Putamen (tissue), 1 donor: Measurements from ENCODE around the gene RHBDL1.

Source experiments
- DNase-seq: peaks from one replicate; pipeline ENCODE4 v3.0.0-alpha.2; 2016; ENCODE audit warnings: low spot score

Gene RHBDL1

GRCh38 chr16:674968-675883, at the start of gene RHBDL1:
Gene RHBDL1 (plus strand): TSS chr16:675671. CDS start chr16:675791, 120 bp downstream.
- DNase-seq = no peak

GRCh38 chr16:625977-626765, 49.3 kb upstream of the RHBDL1 start:
- no peak for DNase-seq

GRCh38 chr16:626787-627453, 48.6 kb upstream of the RHBDL1 start:
- no peak for DNase-seq

GRCh38 chr16:627454-628239, 47.8 kb upstream of the RHBDL1 start:
- DNase-seq = no peak

GRCh38 chr16:628321-629061, 47.0 kb upstream of the RHBDL1 start:
- DNase-seq = no peak

GRCh38 chr16:629185-629832, 46.2 kb upstream of the RHBDL1 start:
- DNase-seq = no peak

- DNase-seq = no peak
These were observed 45.6 kb upstream of the RHBDL1 start for GRCh38 chr16:629833-630248.

- no peak for DNase-seq
These were observed 45.1 kb upstream of the RHBDL1 start for GRCh38 chr16:630249-630814.

GRCh38 chr16:630815-631405, 44.6 kb upstream of the RHBDL1 start, which contains the start of gene WFIKKN1:
Gene WFIKKN1 (plus strand): TSS chr16:630985. CDS start chr16:631254, 269 bp downstream.
- no peak for DNase-seq

- no peak for DNase-seq
These were observed 43.6 kb upstream of the RHBDL1 start for GRCh38 chr16:631808-632358.

GRCh38 chr16:632486-633335, 42.8 kb upstream of the RHBDL1 start:
- no peak for DNase-seq

- no peak for DNase-seq
These were observed 42.0 kb upstream of the RHBDL1 start for GRCh38 chr16:633336-634050.

- no peak for DNase-seq
These were observed 41.3 kb upstream of the RHBDL1 start for GRCh38 chr16:634051-634670.

- no peak for DNase-seq
These were observed 40.5 kb upstream of the RHBDL1 start for GRCh38 chr16:634996-635395.

GRCh38 chr16:635573-636205, 39.8 kb upstream of the RHBDL1 start:
- DNase-seq = no peak

GRCh38 chr16:636206-637080, 39.0 kb upstream of the RHBDL1 start, which contains the start of gene METTL26:
Gene METTL26 (minus strand): TSS chr16:636305. CDS start chr16:636290, 15 bp downstream.
- DNase-seq = peak; percentile 95
